GM21526 (cell line): ENCODE results near the gene TBC1D7.
A peak's percentile ranks its signal among the peaks of the same experiment; 100 is the strongest.
"Not testable (repeated sequence)": the region's sequence is repeated elsewhere in the genome, so short reads cannot be mapped to it uniquely, and the experiment has no call there.

Experiments
- ATAC-seq: cut with Tn5 transposase; IDR thresholded peaks from one replicate; pipeline ENCODE4 v1.9.1; 2021; ENCODE audit warnings: moderate library complexity; ENCODE audit not compliant: unreplicated experiment, low FRiP score

The TBC1D7 gene

DNA sequence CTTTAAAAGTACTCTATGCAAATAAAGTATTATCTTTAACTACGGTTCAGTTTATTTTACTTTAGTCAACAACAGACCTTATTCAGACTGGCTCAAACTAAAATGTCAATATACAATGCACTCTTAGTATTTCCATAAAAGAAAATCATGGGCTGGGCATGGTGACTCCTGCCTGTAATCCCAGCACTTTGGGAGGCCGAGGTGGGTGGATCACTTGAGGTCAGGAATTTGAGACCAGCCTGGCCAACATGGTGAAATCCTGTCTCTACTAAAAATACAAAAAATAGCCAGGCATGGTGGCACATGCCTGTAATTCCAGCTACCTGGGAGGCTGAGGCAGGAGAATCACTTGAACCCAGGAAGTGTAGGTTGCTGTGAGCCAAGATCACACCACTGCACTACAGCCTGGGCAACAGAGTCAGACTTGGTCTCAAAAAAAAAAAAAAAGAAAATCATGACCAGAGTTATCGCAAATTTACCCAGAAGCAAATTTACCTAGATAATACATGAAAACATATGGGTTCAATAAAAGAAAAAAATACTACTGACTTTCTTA is 2.2 kb downstream of the TBC1D7 start:
- ATAC-seq = not testable (repeated sequence)

DNA sequence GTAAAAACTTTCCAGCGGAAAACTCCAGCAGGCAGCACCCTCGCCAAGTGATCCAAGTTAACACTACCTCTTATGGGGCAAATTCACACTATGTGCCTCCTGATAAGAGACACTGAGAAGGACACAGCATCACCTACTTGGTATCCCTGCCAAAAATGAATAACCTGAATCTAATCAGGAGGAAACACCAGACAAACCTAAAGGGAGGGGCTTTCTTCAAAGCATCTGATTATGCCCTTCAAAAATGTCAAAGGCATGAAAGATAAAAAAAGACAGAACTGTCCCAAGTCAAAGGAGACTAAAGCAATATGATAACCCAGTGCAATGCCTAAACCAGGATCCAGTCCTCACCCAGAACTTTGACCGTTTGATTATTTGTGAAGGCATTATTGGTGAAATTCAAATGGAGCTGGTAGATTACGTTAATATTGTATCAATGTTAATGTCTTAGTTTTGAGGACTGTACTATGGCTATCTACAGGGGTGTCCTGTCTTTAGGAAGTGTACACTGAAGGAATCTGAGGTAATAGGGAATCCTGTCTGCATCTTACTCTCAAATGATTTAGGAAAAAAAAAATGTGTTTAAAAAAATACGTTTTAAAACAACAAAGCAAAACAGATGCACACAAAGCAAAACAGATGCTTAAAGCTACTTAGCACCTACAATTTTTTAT is 8.3 kb downstream of the TBC1D7 start:
- ATAC-seq = no peak

DNA sequence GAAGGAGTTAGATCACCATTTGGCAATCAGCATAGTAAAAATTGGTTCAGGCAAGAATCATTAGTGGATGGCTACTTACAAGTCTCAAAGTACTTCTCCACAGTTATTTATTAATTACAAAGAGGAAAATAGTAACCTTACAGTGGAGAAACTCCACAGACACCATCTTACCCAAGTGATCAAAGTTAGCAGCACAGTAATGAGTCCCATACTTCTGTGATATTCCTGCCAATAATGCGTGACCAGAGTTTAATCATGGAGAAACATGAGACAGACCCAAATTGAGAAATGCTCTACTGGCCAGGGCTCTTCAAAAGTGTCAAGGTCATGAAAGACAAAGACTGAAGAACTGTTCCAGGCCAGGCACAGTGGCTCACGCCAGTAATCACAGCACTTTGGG is 9.5 kb downstream of the TBC1D7 start:
- no peak for ATAC-seq

DNA sequence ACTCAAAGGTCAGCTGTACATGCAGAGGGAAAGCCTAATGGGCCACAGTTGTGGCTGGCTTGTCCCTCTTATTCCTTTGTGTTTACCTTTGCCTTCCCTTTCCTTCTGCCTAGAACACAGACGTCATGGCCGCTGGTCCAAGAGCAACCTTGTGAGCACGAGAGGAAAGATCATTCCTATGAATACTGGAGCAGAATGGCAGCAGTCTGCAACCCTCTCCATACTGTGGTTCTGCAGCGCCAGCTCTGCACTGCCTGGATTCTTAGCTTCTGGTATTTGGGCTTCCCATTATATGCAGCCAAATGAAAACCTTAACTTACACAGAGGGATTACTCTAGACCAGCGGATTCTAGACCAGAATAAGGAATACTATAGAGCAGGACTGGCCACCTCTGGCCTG is 12.4 kb downstream of the TBC1D7 start:
- ATAC-seq = no peak

- no peak for ATAC-seq
Measured at GRCh38 chr6:13314806-13315205, 13.5 kb downstream of the TBC1D7 start.

DNA sequence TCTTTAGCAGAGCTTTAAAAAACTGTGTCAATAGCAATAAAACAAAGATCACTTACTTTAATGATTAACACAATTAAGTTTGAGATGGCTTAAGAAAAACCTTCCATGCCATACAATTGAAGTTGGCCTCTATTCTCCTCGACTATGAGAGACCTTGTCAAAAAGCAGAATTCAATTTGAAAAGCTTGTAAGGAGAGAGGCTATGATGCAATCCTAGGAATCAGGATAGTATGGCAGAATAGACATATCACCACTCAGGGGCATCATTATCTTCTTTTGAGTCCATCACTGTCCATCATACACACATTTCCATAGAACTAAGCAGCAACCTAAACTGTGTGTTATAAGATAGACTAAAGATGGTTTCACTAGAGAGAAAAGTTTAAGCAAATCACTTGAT is 17.2 kb downstream of the TBC1D7 start:
- ATAC-seq = no peak

GRCh38 chr6:13308332-13308731 is 20.0 kb downstream of the TBC1D7 start:
- ATAC-seq = no peak

DNA sequence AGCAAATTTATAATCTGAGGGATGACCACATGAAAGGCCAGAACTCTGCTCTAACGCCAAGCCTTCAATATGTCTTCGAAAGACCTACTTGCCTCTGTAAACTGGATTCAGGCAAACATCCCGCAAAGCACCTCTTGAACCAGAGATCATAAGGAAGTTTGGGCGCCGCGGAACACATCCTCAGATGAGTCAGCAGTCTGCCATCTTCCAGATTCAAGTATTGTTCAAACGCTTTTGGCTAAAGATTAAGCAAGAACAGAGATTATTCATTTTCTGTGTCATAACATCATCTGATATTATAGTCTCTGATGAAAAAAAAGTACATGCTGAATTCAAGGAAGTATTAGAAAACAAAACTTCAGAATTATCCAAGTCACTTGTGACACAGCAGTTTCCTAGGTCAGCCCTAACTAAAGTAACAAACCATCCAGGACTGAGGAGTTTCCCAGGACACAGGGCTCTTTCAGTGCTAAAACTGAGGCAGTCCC is 20.8 kb downstream of the TBC1D7 start:
- no peak for ATAC-seq

DNA sequence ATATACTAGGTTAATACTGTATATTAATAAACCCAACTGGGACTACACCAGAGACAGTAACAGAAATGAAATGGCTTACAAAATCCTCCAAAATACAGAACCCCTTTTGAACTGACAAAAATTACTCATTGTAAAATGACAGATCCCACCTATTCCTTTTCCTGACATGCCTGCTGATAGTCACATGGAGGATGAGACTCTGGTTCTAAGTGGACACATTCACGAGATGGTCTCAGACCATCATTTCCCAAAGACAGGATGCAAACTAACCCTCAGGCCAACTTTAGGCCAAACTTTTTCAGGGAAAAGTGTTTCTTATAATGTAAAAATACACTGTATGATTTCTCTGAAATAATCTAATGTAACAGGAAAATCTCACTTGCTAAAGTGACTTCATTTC is 22.5 kb downstream of the TBC1D7 start:
- no peak for ATAC-seq

DNA sequence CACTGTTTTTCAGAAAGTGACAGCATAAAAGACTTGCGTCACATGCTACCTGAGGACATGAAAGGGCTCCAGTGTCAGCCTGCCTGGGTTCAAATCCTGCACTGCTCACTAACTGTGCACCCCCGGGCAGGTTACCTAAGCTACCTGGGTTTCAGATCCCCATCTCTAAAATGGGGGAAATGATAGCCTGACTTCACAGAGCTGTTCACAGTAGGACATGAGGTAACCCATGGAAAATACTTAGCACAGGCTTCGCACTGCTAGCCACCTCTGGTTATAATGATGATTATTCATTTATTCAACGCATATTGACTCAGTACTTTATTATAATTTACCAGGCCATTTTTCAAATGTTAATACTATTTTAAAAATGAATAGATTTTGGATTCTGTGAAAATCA is 23.0 kb downstream of the TBC1D7 start:
- ATAC-seq = no peak

DNA sequence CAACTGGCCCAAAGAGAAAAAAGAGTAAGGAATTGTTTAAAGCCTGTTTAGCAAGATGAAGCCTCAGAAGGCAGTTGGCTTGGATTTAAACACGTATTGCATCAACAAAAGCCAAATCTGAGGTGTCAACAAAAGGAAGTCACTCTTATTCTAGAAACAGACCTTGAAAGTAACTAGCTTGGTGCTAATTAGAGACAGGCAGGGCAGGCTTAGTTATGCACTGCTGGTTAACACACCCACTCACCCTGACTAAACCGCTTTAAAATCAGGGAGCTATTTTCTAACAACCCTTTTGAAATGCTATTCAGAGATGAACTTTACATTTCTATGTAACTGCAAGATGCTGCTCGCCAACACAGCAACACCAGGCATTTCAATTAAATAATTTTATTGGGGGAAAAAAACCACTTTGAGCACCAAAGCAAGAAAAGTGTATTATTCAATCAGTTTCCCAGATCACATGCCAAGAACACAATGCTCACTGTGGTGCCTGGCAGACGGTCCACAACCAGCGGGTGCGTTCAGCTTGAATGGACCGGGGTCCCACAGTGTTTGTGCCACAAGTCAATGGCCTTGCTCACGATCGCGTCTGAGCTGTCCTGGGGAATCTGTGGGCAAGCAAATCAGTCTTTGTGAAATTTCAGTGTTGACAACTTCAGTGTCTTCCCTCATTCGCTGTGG is 23.6 kb downstream of the TBC1D7 start:
- ATAC-seq = peak; percentile 37

DNA sequence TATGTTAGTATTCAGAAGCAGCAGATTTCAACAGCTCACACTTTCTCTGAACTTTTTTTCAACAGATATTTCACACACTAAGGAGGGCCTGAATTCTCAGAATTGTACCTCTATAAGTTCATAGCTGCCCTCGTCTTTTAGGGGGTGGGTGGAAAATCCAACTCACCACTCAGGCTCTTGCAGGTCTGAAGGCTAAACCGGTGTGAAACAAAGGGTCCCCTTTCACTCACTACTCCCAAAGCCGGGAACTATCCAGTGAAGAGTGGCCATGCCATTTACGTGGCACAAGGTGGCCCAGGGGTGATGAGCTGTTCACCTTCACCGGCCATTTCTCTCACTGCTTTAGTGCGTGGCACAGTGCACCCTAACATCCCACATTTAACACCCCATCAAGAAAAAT is 24.2 kb downstream of the TBC1D7 start:
- ATAC-seq = no peak

GRCh38 chr6:13303668-13304017 is 24.7 kb downstream of the TBC1D7 start:
- ATAC-seq = peak; percentile 57

- ATAC-seq = peak; percentile 51
Measured at GRCh38 chr6:13302751-13303667, 25.3 kb downstream of the TBC1D7 start.

- no peak for ATAC-seq
Measured at GRCh38 chr6:13302291-13302690, 26.0 kb downstream of the TBC1D7 start.

- no peak for ATAC-seq
Measured at GRCh38 chr6:13300643-13301590, 27.4 kb downstream of the TBC1D7 start.

DNA sequence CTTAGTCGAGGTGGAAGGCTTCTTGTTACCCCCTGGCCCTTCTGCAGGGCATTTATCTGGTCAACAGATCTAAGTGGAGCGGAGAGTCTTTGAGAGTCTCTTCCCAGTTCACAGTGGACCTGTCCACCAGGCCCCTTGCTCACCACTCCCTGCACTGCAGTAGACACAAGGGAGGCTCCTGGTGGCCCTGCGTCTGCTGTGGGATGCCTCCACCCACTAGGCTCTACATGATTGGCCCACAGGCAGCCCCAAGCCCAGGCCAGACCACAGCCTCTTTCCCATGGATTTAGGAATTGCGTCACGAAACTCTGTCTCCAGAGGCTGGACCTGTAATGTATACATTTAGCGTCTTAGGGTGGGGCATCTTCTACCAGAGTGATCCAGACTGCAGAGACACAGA is 28.4 kb downstream of the TBC1D7 start:
- ATAC-seq = no peak

GRCh38 chr6:13299403-13299821 is 28.9 kb downstream of the TBC1D7 start:
- no peak for ATAC-seq

GRCh38 chr6:13298446-13298845 is 29.9 kb downstream of the TBC1D7 start:
- ATAC-seq = no peak

DNA sequence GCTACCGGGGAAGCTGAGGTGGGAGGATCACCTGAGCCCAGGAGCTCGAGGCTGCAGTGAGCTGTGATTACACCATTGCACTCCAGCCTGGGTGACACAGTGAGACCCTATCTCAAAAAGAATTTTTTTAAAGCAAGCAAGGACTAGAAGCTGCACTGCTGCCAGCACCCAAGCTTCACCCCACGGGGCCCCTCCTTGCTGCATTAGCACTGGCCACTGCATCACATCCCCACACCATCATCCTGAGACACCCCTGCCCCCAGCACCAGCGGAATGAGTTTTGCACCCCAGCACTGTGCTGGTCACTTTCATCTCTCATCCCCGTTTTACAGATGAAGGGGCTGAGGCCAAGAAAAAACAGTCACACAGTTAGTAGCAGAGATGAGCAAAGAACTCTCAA is 30.9 kb downstream of the TBC1D7 start:
- no peak for ATAC-seq
